ENCODE results near the gene JAZF1.

DNA sequence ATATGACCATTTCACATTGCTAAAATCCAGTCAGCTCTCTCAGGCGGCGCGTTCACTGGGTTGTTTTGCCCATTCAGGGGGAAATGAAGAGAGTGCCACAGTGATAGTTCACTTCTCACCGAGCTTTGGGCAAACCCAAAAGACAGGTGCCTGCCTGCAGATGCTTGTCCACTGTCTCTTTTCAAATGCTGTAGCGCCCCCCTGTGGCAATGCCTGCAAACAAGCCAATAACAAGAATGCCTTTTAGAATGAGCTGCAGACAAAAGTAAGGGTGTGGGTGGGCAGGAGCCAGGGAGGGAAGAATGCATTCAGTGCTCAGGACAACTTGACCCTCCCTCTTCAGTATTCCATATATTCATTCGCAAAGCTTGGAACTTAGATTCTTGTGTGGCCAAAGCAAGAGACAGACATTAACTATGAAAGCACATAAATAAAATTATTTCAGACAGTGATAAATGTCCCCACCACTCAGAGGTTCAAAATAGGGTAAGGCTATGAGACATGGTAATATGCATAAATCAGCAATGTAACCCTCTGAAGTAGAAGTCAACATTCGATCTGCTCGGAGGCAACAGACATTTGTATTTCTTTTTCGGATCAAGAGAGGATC is 86.9 kb downstream of the JAZF1 start:
- no peak for TF ChIP-seq EZH2phosphoT487 (IDR thresholded peaks at IDR 0.05; ENCODE audit: insufficient read depth, low read depth)
- no peak for TF ChIP-seq EZH2 (IDR thresholded peaks at IDR 0.05; ENCODE audit: insufficient read depth, poor library complexity, severe bottlenecking)

All from GM23248 (cell line).